Measurements from ENCODE around the gene HAPLN2.

DNA sequence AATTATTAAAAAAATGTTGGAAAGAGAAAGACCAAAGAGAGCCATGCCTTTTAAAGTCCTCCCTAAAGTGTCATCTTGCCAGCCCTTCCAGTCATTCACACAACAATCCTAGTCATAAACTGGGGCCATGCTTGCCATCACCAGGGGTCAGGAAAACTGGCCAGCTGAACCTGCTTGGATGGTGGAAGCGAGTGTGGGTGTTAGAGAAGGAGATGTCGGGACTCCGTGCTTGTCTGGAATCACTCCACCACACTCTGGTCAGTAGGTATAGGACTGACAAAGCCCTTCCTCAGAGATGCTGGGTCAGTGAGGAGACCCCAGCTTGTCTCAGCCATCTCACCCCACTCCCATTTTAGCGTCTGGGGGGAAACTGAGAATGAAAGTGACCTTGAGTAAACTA lies 3.3 kb upstream of the HAPLN2 start:
- no peak for TF ChIP-seq EZH2 (IDR thresholded peaks at IDR 0.05; ENCODE audit: borderline replicate concordance, insufficient read depth, low read depth, low read length, poor library complexity, severe bottlenecking)
- TF ChIP-seq CTCF (IDR thresholded peaks at IDR 0.05): no peak

All from B cell (primary cell).